KMS-11 (cell line): ENCODE data around the gene PTPN1.
A peak's percentile ranks its signal among the peaks of the same experiment; 100 is the strongest.

Experiments used
- H2AFZ ChIP-seq: fragments of 200-600 bp; sonication (generic); 2 replicates; pipeline ENCODE4 v1.6.1; 2016; ENCODE audit warnings: antibody characterized with exemption, mixed run types, low read depth
- H3K27ac ChIP-seq: fragments of 200-600 bp; sonication (generic); 2 replicates; pipeline ENCODE4 v1.6.1; 2016; ENCODE audit warnings: mild to moderate bottlenecking, mixed run types
- H3K27me3 ChIP-seq: fragments of 200-600 bp; sonication (generic); 2 replicates; pipeline ENCODE4 v1.6.1; 2017; ENCODE audit warnings: mild to moderate bottlenecking, low read depth, mixed run types, moderate library complexity; ENCODE audit not compliant: insufficient read depth
- H3K36me3 ChIP-seq: fragments of 200-600 bp; sonication (generic); 2 replicates; pipeline ENCODE4 v1.6.1; 2017; ENCODE audit warnings: mild to moderate bottlenecking, mixed run types; ENCODE audit not compliant: insufficient read depth
- H3K4me1 ChIP-seq: fragments of 200-600 bp; sonication (generic); 2 replicates; pipeline ENCODE4 v1.6.1; 2016; ENCODE audit warnings: mild to moderate bottlenecking, low read depth, mixed run types; ENCODE audit not compliant: poor library complexity, severe bottlenecking
- H3K4me2 ChIP-seq: fragments of 200-600 bp; sonication (generic); 2 replicates; pipeline ENCODE4 v1.7.0; 2016; ENCODE audit warnings: mild to moderate bottlenecking, mixed run types
- H3K4me3 ChIP-seq: fragments of 200-600 bp; sonication (generic); IDR thresholded peaks from 2 replicates; pipeline ENCODE4 v1.6.1; 2017; ENCODE audit warnings: low read depth, low read length, mixed read lengths; ENCODE audit not compliant: insufficient read depth
- H3K79me2 ChIP-seq: fragments of 200-600 bp; sonication (generic); 2 replicates; pipeline ENCODE4 v1.6.1; 2016; ENCODE audit warnings: low read depth, mixed run types; ENCODE audit not compliant: insufficient read depth
- H3K9ac ChIP-seq: fragments of 200-600 bp; sonication (generic); 2 replicates; pipeline ENCODE4 v1.6.1; 2016; ENCODE audit warnings: mild to moderate bottlenecking, mixed run types
- H4K20me1 ChIP-seq: fragments of 200-600 bp; sonication (generic); 2 replicates; pipeline ENCODE4 v1.6.1; 2016; ENCODE audit warnings: mild to moderate bottlenecking, mixed run types; ENCODE audit not compliant: insufficient read depth
- CTCF ChIP-seq: fragments of 200-600 bp; sonication (generic); conservative IDR thresholded peaks from 2 replicates; pipeline ENCODE4 v1.6.1; 2017; ENCODE audit warnings: low read depth, mild to moderate bottlenecking, antibody characterized with exemption, low read length, moderate library complexity, mixed read lengths

PTPN1 gene

GRCh38 chr20:50586531-50587232 lies 76.5 kb downstream of the PTPN1 start:
- no peaks in the 10 kb centered on the region for H3K36me3 ChIP-seq
- H3K79me2 ChIP-seq: no peaks in the 10 kb centered on the region
- H3K4me2 ChIP-seq: no peak overlapping the region
- H3K4me3 ChIP-seq: no peak overlapping the region
- no peak overlapping the region for H3K27ac ChIP-seq
- H3K4me1 ChIP-seq: no peaks in the 10 kb centered on the region
- TF ChIP-seq CTCF: no peak
- no peak overlapping the region for H2AFZ ChIP-seq
- H3K9ac ChIP-seq: no peak overlapping the region
- no peaks in the 10 kb centered on the region for H3K27me3 ChIP-seq
- H4K20me1 ChIP-seq: no peaks in the 10 kb centered on the region

- Histone ChIP-seq H3K4me2 (no peak overlapping the region), H3K27ac (no peak overlapping the region), H3K36me3 (no peaks in the 10 kb centered on the region), H3K79me2 (no peaks in the 10 kb centered on the region), H3K4me1 (no peaks in the 10 kb centered on the region), H3K27me3 (no peaks in the 10 kb centered on the region), H3K4me3 (no peak overlapping the region), H2AFZ (no peak overlapping the region), H3K9ac (no peak overlapping the region), H4K20me1 (no peaks in the 10 kb centered on the region)
- no peak for TF ChIP-seq CTCF
Observed at GRCh38 chr20:50587291-50587961, 77.2 kb downstream of the PTPN1 start.

- H3K27me3 ChIP-seq: no peaks in the 10 kb centered on the region
- no peaks in the 10 kb centered on the region for H3K36me3 ChIP-seq
- no peak overlapping the region for H3K4me3 ChIP-seq
- peak; percentile 98 for TF ChIP-seq CTCF
- H3K4me2 ChIP-seq: no peak overlapping the region
- H3K27ac ChIP-seq: no peak overlapping the region
- H4K20me1 ChIP-seq: no peaks in the 10 kb centered on the region
- no peaks in the 10 kb centered on the region for H3K4me1 ChIP-seq
- no peak overlapping the region for H2AFZ ChIP-seq
- no peaks in the 10 kb centered on the region for H3K79me2 ChIP-seq
- H3K9ac ChIP-seq: no peak overlapping the region
Observed at GRCh38 chr20:50588034-50588736, 78.0 kb downstream of the PTPN1 start.

- no peaks in the 10 kb centered on the region for H3K4me1 ChIP-seq
- TF ChIP-seq CTCF: no peak
- H3K79me2 ChIP-seq: no peaks in the 10 kb centered on the region
- H3K9ac ChIP-seq: no peak overlapping the region
- H3K4me2 ChIP-seq: no peak overlapping the region
- no peak overlapping the region for H2AFZ ChIP-seq
- no peaks in the 10 kb centered on the region for H3K36me3 ChIP-seq
- peaks cover 1% of the 10 kb centered on the region; the same call in 1 of the 2 replicates for H3K27me3 ChIP-seq
- H4K20me1 ChIP-seq: no peaks in the 10 kb centered on the region
- no peak overlapping the region for H3K4me3 ChIP-seq
- no peak overlapping the region for H3K27ac ChIP-seq
Observed at GRCh38 chr20:50589548-50590347, 79.6 kb downstream of the PTPN1 start.
